ENCODE data around the gene MAP2K7.

MAP2K7 gene

DNA sequence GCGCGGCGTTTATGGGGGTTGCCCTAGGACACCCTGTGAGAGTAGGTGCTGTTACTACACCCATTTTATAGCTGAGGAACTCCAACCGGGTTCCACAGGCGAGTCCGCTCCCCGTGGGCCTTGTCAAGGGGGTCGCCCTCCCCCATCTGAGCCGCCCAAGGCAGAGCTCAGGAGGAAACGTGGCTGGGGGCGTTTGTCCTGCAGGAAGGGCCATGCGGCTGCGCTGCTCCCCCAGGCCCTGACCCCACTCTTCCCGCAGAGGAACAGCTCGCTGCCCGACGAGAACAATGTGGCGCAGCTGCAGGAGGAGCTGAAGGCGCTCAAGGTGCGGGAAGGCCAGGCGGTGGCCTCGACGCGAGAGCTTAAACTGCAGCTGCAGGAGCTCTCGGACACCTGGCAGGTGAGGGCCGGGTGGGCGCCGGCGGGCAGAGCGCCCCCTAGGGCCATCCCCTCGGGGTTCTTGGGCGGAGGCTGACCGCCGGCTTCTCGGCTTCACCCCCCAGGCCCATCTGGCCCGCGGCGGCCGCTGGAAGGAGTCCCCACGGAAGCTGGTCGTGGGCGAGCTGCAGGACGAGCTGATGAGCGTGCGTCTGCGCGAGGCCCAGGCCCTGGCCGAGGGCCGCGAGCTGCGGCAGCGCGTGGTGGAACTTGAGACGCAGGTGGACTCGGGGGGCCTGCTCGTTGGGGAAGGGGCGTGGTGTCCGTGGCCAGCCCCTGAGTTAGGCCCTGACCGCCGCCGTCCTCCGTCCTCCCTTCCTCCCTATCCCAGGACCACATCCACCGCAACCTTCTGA is 41.9 kb upstream of the MAP2K7 start:
- H3K27me3 ChIP-seq (ENCODE audit: control insufficient read depth, insufficient read depth, low read length): peaks cover 89% of the 10 kb centered on the region
- peaks cover 42% of the 10 kb centered on the region for H3K4me1 ChIP-seq (ENCODE audit: control insufficient read depth, insufficient read depth, low read length)
- no peak overlapping the region for H3K9ac ChIP-seq (ENCODE audit: low read length)
- peak overlapping the region; percentile 71 for H3K4me3 ChIP-seq (ENCODE audit: low read depth, low read length)
- no peaks in the 10 kb centered on the region for H3K36me3 ChIP-seq (ENCODE audit: control insufficient read depth, insufficient read depth, low read length)
- H3K27ac ChIP-seq (ENCODE audit: low read depth, low read length): no peak overlapping the region
- H3K9me3 ChIP-seq (ENCODE audit: control insufficient read depth, insufficient read depth, low read depth, low read length): no peaks in the 10 kb centered on the region

DNA sequence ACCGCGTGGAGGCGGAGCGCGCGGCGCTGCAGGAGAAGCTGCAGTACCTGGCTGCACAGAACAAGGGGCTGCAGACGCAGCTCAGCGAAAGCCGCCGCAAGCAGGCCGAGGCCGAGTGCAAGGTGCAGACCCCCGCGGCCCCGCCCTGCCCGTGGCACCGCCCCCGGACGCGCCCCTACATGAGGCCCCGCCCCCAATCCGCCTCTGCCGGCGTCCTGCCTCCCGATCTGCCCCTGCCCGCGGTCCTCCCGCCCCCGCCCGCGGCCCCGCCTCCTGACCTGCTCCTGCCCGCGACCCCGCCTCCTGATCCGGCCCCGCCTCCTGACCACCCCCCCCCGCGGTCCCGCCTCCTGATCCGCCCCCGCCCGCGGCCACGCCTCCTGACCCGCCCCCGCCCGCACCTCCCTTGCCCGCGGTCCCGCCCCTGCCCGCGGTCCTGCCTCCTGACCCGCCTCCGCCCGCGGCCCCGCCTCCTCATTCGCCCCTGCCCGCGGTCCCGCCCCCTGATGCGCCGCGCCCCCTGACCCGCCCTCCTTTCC is 41.2 kb upstream of the MAP2K7 start:
- peaks cover 42% of the 10 kb centered on the region for H3K4me1 ChIP-seq (ENCODE audit: control insufficient read depth, insufficient read depth, low read length)
- H3K27ac ChIP-seq (ENCODE audit: low read depth, low read length): no peak overlapping the region
- H3K36me3 ChIP-seq (ENCODE audit: control insufficient read depth, insufficient read depth, low read length): no peaks in the 10 kb centered on the region
- H3K4me3 ChIP-seq (ENCODE audit: low read depth, low read length): peak overlapping the region; percentile 71
- H3K9me3 ChIP-seq (ENCODE audit: control insufficient read depth, insufficient read depth, low read depth, low read length): no peaks in the 10 kb centered on the region
- peaks cover 89% of the 10 kb centered on the region for H3K27me3 ChIP-seq (ENCODE audit: control insufficient read depth, insufficient read depth, low read length)
- no peak overlapping the region for H3K9ac ChIP-seq (ENCODE audit: low read length)

- peaks cover 89% of the 10 kb centered on the region for H3K27me3 ChIP-seq (ENCODE audit: control insufficient read depth, insufficient read depth, low read length)
- no peak overlapping the region for H3K9ac ChIP-seq (ENCODE audit: low read length)
Measured at GRCh38 chr19:7863157-7863970, 40.3 kb upstream of the MAP2K7 start.

GRCh38 chr19:7863971-7864689 is 39.5 kb upstream of the MAP2K7 start:
- peaks cover 84% of the 10 kb centered on the region for H3K27me3 ChIP-seq (ENCODE audit: control insufficient read depth, insufficient read depth, low read length)
- no peaks in the 10 kb centered on the region for H3K36me3 ChIP-seq (ENCODE audit: control insufficient read depth, insufficient read depth, low read length)
- peaks cover 32% of the 10 kb centered on the region for H3K4me1 ChIP-seq (ENCODE audit: control insufficient read depth, insufficient read depth, low read length)
- H3K9me3 ChIP-seq (ENCODE audit: control insufficient read depth, insufficient read depth, low read depth, low read length): no peaks in the 10 kb centered on the region
- no peak overlapping the region; the same call in 1 of the 2 replicates for H3K4me3 ChIP-seq (ENCODE audit: low read depth, low read length)
- no peak overlapping the region for H3K27ac ChIP-seq (ENCODE audit: low read depth, low read length)
- H3K9ac ChIP-seq (ENCODE audit: low read length): no peak overlapping the region

More at GRCh38 chr19:7863157-7863970, 40.3 kb upstream of the MAP2K7 start:
- Histone ChIP-seq H3K27ac (ENCODE audit: low read depth, low read length) (no peak overlapping the region), H3K4me1 (ENCODE audit: control insufficient read depth, insufficient read depth, low read length) (peaks cover 35% of the 10 kb centered on the region), H3K4me3 (ENCODE audit: low read depth, low read length) (peak overlapping the region; percentile 66), H3K36me3 (ENCODE audit: control insufficient read depth, insufficient read depth, low read length) (no peaks in the 10 kb centered on the region), H3K9me3 (ENCODE audit: control insufficient read depth, insufficient read depth, low read depth, low read length) (no peaks in the 10 kb centered on the region)

GRCh38 chr19:7864690-7865074 is 39.0 kb upstream of the MAP2K7 start:
- H3K9ac ChIP-seq (ENCODE audit: low read length): no peak overlapping the region
- H3K27me3 ChIP-seq (ENCODE audit: control insufficient read depth, insufficient read depth, low read length): peaks cover 78% of the 10 kb centered on the region
- no peaks in the 10 kb centered on the region for H3K36me3 ChIP-seq (ENCODE audit: control insufficient read depth, insufficient read depth, low read length)
- H3K4me1 ChIP-seq (ENCODE audit: control insufficient read depth, insufficient read depth, low read length): peaks cover 32% of the 10 kb centered on the region
- no peaks in the 10 kb centered on the region for H3K9me3 ChIP-seq (ENCODE audit: control insufficient read depth, insufficient read depth, low read depth, low read length)
- no peak overlapping the region for H3K4me3 ChIP-seq (ENCODE audit: low read depth, low read length)
- no peak overlapping the region for H3K27ac ChIP-seq (ENCODE audit: low read depth, low read length)

GRCh38 chr19:7865262-7865911 is 38.3 kb upstream of the MAP2K7 start:
- H3K27ac ChIP-seq (ENCODE audit: low read depth, low read length): no peak overlapping the region
- no peaks in the 10 kb centered on the region for H3K36me3 ChIP-seq (ENCODE audit: control insufficient read depth, insufficient read depth, low read length)
- H3K4me3 ChIP-seq (ENCODE audit: low read depth, low read length): no peak overlapping the region; the same call in 1 of the 2 replicates
- H3K9ac ChIP-seq (ENCODE audit: low read length): no peak overlapping the region
- H3K4me1 ChIP-seq (ENCODE audit: control insufficient read depth, insufficient read depth, low read length): peaks cover 32% of the 10 kb centered on the region
- H3K27me3 ChIP-seq (ENCODE audit: control insufficient read depth, insufficient read depth, low read length): peaks cover 71% of the 10 kb centered on the region
- H3K9me3 ChIP-seq (ENCODE audit: control insufficient read depth, insufficient read depth, low read depth, low read length): no peaks in the 10 kb centered on the region

- H3K27ac ChIP-seq (ENCODE audit: low read depth, low read length): no peak overlapping the region
- H3K9ac ChIP-seq (ENCODE audit: low read length): no peak overlapping the region
- H3K9me3 ChIP-seq (ENCODE audit: control insufficient read depth, insufficient read depth, low read depth, low read length): no peaks in the 10 kb centered on the region
- peaks cover 34% of the 10 kb centered on the region for H3K4me1 ChIP-seq (ENCODE audit: control insufficient read depth, insufficient read depth, low read length)
- peaks cover 60% of the 10 kb centered on the region for H3K27me3 ChIP-seq (ENCODE audit: control insufficient read depth, insufficient read depth, low read length)
- H3K4me3 ChIP-seq (ENCODE audit: low read depth, low read length): no peak overlapping the region
- no peaks in the 10 kb centered on the region for H3K36me3 ChIP-seq (ENCODE audit: control insufficient read depth, insufficient read depth, low read length)
Measured at GRCh38 chr19:7866399-7867091, 37.1 kb upstream of the MAP2K7 start.

DNA sequence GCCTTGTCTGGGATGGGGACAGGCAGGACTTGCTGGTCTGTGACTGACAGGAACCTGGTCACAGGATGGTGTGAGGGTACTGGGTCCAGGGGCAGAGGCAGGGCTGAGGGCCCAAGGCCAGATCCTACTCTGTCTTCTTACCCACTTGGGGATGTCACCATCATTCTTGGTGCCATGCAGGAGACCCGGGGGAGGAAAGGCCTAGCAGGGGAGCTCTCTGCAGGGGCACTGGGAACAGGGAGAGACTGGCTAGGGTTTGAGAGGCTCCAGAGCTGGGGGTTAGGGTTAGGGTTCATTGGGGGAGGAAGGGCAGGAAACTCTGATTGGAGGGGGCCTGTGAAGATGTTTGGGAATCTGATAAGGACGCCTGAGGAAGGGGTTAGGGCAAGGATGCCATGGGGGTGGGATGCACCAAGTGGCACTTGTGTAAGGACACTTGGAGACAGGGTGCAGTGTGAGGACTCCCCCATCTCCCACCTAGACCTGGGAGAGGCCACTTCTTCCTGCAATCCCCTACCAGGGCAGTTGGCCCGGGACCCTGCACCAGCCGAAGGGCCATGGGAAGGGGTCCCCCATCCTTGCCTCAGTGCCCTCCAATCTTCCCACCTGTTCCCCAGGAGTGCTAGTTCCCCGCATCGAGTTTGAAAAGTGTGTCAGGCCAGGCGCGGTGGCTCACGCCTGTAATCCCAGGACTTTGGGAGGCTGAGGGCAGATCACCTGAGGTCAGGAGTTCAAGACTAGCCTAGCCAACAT is 36.4 kb upstream of the MAP2K7 start:
- Histone ChIP-seq H3K27ac (ENCODE audit: low read depth, low read length) (no peak overlapping the region), H3K4me3 (ENCODE audit: low read depth, low read length) (no peak overlapping the region), H3K4me1 (ENCODE audit: control insufficient read depth, insufficient read depth, low read length) (peaks cover 31% of the 10 kb centered on the region), H3K9ac (ENCODE audit: low read length) (no peak overlapping the region), H3K9me3 (ENCODE audit: control insufficient read depth, insufficient read depth, low read depth, low read length) (no peaks in the 10 kb centered on the region), H3K36me3 (ENCODE audit: control insufficient read depth, insufficient read depth, low read length) (no peaks in the 10 kb centered on the region), H3K27me3 (ENCODE audit: control insufficient read depth, insufficient read depth, low read length) (peaks cover 53% of the 10 kb centered on the region)

GRCh38 chr19:7868326-7868670 is 35.4 kb upstream of the MAP2K7 start:
- H3K9ac ChIP-seq (ENCODE audit: low read length): no peak overlapping the region
- H3K4me3 ChIP-seq (ENCODE audit: low read depth, low read length): peak overlapping the region; percentile 69
- H3K27ac ChIP-seq (ENCODE audit: low read depth, low read length): no peak overlapping the region
- peaks cover 56% of the 10 kb centered on the region for H3K27me3 ChIP-seq (ENCODE audit: control insufficient read depth, insufficient read depth, low read length)
- peaks cover 31% of the 10 kb centered on the region for H3K4me1 ChIP-seq (ENCODE audit: control insufficient read depth, insufficient read depth, low read length)
- no peaks in the 10 kb centered on the region for H3K36me3 ChIP-seq (ENCODE audit: control insufficient read depth, insufficient read depth, low read length)
- H3K9me3 ChIP-seq (ENCODE audit: control insufficient read depth, insufficient read depth, low read depth, low read length): no peaks in the 10 kb centered on the region
